Lower leg skin (tissue), 4 donors: ENCODE results near the gene MAP2. TPM values are rescaled to one million over a fixed set of nuclear protein-coding genes. Genes with fewer than 3 reads are reported as not detected.
A peak's percentile ranks its signal among the peaks of the same experiment; 100 is the strongest.

ENCODE experiments used
- DNase-seq, 2 donors: peaks; one replicate each; pipeline ENCODE4 v3.0.0-alpha.2; 2019; ENCODE audit warnings: low spot score in 2 of 2
- H3K4me3 ChIP-seq: fragments of 200-600 bp; sonication (generic); 2 replicates; pipeline ENCODE4 v1.5.1; 2017; ENCODE audit warnings: mild to moderate bottlenecking, low read depth; ENCODE audit not compliant: poor library complexity, severe bottlenecking
- POLR2A ChIP-seq, 2 donors: fragments of 450-650 bp; IDR thresholded peaks; one replicate each; pipeline ENCODE4 v1.6.1; 2016 to 2017; ENCODE audit warnings: antibody characterized with exemption in 2 of 2, mild to moderate bottlenecking in 1 of 2, moderate library complexity in 1 of 2
- WGBS, 2 donors: methylation state at CpG; one replicate each; pipeline ENCODE4 v1.1.5; 2018; 5-methylcytosine and 5-hydroxymethylcytosine counted together
- intact Hi-C: fragments of 100-400 bp; cut with DNase I; formaldehyde crosslinking; loops from one replicate; pipeline ENCODE4 v1.15.0; 2023; ENCODE audit warnings: low total_unique reads
- total RNA-seq, 4 donors: library from RNA; depleted of rRNA; stranded (reverse); fragments of >200 nt; gene quantifications; one replicate each; pipeline ENCODE4 v1.1.0, GENCODE V29; 2016
- TF ChIP-seq, protein P1 (sequence below), 3 donors: fragments of 450-650 bp; IDR thresholded peaks; one replicate each; pipeline ENCODE4 v1.5.1; 2016; ENCODE audit warnings: antibody characterized with exemption in 3 of 3, mild to moderate bottlenecking in 3 of 3, moderate library complexity in 2 of 3

Gene MAP2
- total RNA-seq, 4 donors from 2014 or later, result 35.1 to 47.8 (median 40.9) TPM

- no peak for TF ChIP-seq POLR2A (IDR thresholded peaks at IDR 0.05)
- TF ChIP-seq, protein P1, sequence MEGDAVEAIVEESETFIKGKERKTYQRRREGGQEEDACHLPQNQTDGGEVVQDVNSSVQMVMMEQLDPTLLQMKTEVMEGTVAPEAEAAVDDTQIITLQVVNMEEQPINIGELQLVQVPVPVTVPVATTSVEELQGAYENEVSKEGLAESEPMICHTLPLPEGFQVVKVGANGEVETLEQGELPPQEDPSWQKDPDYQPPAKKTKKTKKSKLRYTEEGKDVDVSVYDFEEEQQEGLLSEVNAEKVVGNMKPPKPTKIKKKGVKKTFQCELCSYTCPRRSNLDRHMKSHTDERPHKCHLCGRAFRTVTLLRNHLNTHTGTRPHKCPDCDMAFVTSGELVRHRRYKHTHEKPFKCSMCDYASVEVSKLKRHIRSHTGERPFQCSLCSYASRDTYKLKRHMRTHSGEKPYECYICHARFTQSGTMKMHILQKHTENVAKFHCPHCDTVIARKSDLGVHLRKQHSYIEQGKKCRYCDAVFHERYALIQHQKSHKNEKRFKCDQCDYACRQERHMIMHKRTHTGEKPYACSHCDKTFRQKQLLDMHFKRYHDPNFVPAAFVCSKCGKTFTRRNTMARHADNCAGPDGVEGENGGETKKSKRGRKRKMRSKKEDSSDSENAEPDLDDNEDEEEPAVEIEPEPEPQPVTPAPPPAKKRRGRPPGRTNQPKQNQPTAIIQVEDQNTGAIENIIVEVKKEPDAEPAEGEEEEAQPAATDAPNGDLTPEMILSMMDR (IDR thresholded peaks at IDR 0.05), result no peak
- H3K4me3 ChIP-seq, result no peak overlapping the region
- no peak for DNase-seq
- intact Hi-C loops, result no loop called here
Observed at GRCh38 chr2:209508255-209508654, 84.4 kb downstream of the MAP2 start.

- TF ChIP-seq, protein P1 (IDR thresholded peaks at IDR 0.05), result no peak
- no peak for TF ChIP-seq POLR2A (IDR thresholded peaks at IDR 0.05)
- no peak for DNase-seq
- WGBS, 2 donors, result 85 to 93% methylated on average over 2 of the region's 2 CpGs
- intact Hi-C loops, result no loop called here
- H3K4me3 ChIP-seq, result peak overlapping the region; percentile 15
Observed at GRCh38 chr2:209511637-209512036, 87.8 kb downstream of the MAP2 start.

- DNase-seq, result no peak
- no peak overlapping the region for H3K4me3 ChIP-seq
- intact Hi-C loops, result no loop called here
- TF ChIP-seq, protein P1 (IDR thresholded peaks at IDR 0.05), result no peak
- WGBS, 2 donors, result 86 to 89% methylated on average over 2 of the region's 2 CpGs
Observed at GRCh38 chr2:209512971-209513370, 89.1 kb downstream of the MAP2 start.

- no peak for TF ChIP-seq POLR2A (IDR thresholded peaks at IDR 0.05)
- TF ChIP-seq, protein P1 (IDR thresholded peaks at IDR 0.05), result no peak
- intact Hi-C loops, result no loop called here
- 74 to 76% methylated on average over 5 of the region's 5 CpGs for WGBS, 2 donors
- H3K4me3 ChIP-seq, result no peak overlapping the region
- DNase-seq, result no peak
Observed at GRCh38 chr2:209517436-209517835, 93.6 kb downstream of the MAP2 start.

DNA sequence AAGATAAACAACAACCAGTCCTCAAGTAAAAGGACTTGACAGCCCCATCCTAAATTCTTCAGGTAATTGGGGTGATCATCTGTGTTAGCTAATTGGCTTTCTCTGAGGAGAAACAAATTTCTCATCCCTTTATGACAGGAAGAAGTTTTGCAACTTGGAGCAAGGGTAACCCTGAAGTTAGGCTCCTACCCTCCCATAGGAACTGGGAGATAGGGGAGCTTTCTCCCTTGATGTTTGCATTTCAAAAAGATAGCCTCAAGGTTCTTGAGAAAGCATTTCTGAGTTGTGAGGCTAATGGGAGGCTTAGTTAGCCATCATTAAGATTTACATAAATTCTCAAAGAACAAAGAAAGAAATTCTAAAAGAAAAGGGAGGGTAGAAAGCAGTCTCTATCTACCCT is 95.4 kb downstream of the MAP2 start:
- H3K4me3 ChIP-seq, result no peak overlapping the region
- no peak for DNase-seq
- intact Hi-C loops, result no loop called here
- TF ChIP-seq, protein P1 (IDR thresholded peaks at IDR 0.05), result no peak
- TF ChIP-seq POLR2A (IDR thresholded peaks at IDR 0.05), result no peak

GRCh38 chr2:209519906-209520305 is 96.1 kb downstream of the MAP2 start:
- intact Hi-C loops, result no loop called here
- no peak overlapping the region for H3K4me3 ChIP-seq
- no peak for TF ChIP-seq POLR2A (IDR thresholded peaks at IDR 0.05)
- TF ChIP-seq, protein P1 (IDR thresholded peaks at IDR 0.05), result no peak
- no peak for DNase-seq
